ENCODE data around the gene FXR2. TPM values are rescaled to one million over a fixed set of nuclear protein-coding genes. Genes with fewer than 3 reads are reported as not detected.
A peak's percentile ranks its signal among the peaks of the same experiment; 100 is the strongest.

Gene FXR2
- total RNA-seq, 1 experiment from 2014 or later = 35.1 TPM

GRCh38 chr17:7557775-7558543, 56.7 kb downstream of the FXR2 start:
- TF ChIP-seq ZNF281 (CRISPR knock-in tag; IDR thresholded peaks at IDR 0.05) (peak; percentile 80; the same call in 1 of the 2 replicates), SP1 (CRISPR knock-in tag; conservative IDR thresholded peaks at IDR 0.05) (peak; percentile 54; the same call in 1 of the 2 replicates), FOXP4 (CRISPR knock-in tag; IDR thresholded peaks at IDR 0.05) (no peak), ETV6 (CRISPR knock-in tag; IDR thresholded peaks at IDR 0.05) (peak; percentile 66; the same call in 1 of the 2 replicates), MAX (CRISPR knock-in tag; IDR thresholded peaks at IDR 0.05) (peak; percentile 66; the same call in 1 of the 2 replicates), FOXJ3 (CRISPR knock-in tag; IDR thresholded peaks at IDR 0.05; ENCODE audit: borderline replicate concordance) (no peak)
- ATAC-seq = peak; percentile 38
- Mint-ChIP-seq H3K4me1 (peaks cover 60% of the 10 kb centered on the region), H3K9me3 (no peaks in the 10 kb centered on the region), H3K27ac (peak overlapping the region; percentile 92), H3K27me3 (ENCODE audit: low read depth) (no peaks in the 10 kb centered on the region; the same call in 1 of the 2 replicates), H3K4me3 (peak overlapping the region; percentile 57), H3K36me3 (peaks cover 4% of the 10 kb centered on the region; the same call in 1 of the 2 replicates)
- peak; percentile 75 for DNase-seq (ENCODE audit: low spot score)
- ChIA-PET POLR2A (interaction anchor here (0.8 to 1.2 kb wide), 2 partner anchors 14 to 19 kb away, joined by 3 to 4 read pairs; no protein-coding TSS in a partner anchor), CTCF (interaction anchor here (0.6 to 3.3 kb wide), 24 partner anchors 8 to 521 kb away, joined by 3 to 31 read pairs (median 5); partner anchors contain the start of genes CHRNB1, FGF11, FXR2 and PLSCR3)

- CTCF ChIA-PET = interaction anchor here (0.6 to 3.3 kb wide), 24 partner anchors 9 to 522 kb away, joined by 3 to 31 read pairs (median 5); partner anchors contain the start of genes CHRNB1, FGF11, FXR2 and PLSCR3
- Mint-ChIP-seq H3K36me3 (no peaks in the 10 kb centered on the region), H3K9me3 (no peaks in the 10 kb centered on the region), H3K27me3 (ENCODE audit: low read depth) (no peaks in the 10 kb centered on the region; the same call in 1 of the 2 replicates), H3K4me1 (peaks cover 53% of the 10 kb centered on the region), H3K4me3 (peak overlapping the region; percentile 25; the same call in 1 of the 2 replicates), H3K27ac (no peak overlapping the region)
- TF ChIP-seq PRRX2 (CRISPR knock-in tag; IDR thresholded peaks at IDR 0.05) (no peak), PREB (CRISPR knock-in tag; IDR thresholded peaks at IDR 0.05; ENCODE audit: borderline replicate concordance) (no peak), NFE2L1 (CRISPR knock-in tag; IDR thresholded peaks at IDR 0.05) (no peak), JUN (CRISPR knock-in tag; IDR thresholded peaks at IDR 0.05) (no peak), ZNF121 (CRISPR knock-in tag; IDR thresholded peaks at IDR 0.05) (0 out of 2 replicates have a peak, but pooled peaks have one; percentile 63)
- POLR2A ChIA-PET = interaction anchor here (0.8 to 1.2 kb wide), 2 partner anchors 15 to 20 kb away, joined by 3 to 4 read pairs; no protein-coding TSS in a partner anchor
- ATAC-seq (no peak; the same call in 1 of the 2 replicates), DNase-seq (ENCODE audit: low spot score) (no peak)
These were observed 57.4 kb downstream of the FXR2 start for GRCh38 chr17:7557147-7557764.

GRCh38 chr17:7556627-7557026, 58.1 kb downstream of the FXR2 start:
- Mint-ChIP-seq H3K4me1 (peaks cover 53% of the 10 kb centered on the region), H3K4me3 (no peak overlapping the region), H3K9me3 (no peaks in the 10 kb centered on the region), H3K36me3 (no peaks in the 10 kb centered on the region), H3K27ac (0 out of 2 replicates have a peak overlapping the region, but pooled peaks have one; percentile 51), H3K27me3 (ENCODE audit: low read depth) (no peaks in the 10 kb centered on the region; the same call in 1 of the 2 replicates)
- ChIA-PET CTCF (interaction anchor here (0.6 to 3.3 kb wide), 19 partner anchors 9 to 523 kb away, joined by 3 to 31 read pairs (median 5); partner anchors contain the start of genes FXR2, SOX15, TMEM102 and TNFSF12), POLR2A (no interaction called here)
- ATAC-seq = no peak
- DNase-seq (ENCODE audit: low spot score) = no peak
- TF ChIP-seq ZNF138 (CRISPR knock-in tag; conservative IDR thresholded peaks at IDR 0.05) (no peak), ZBTB43 (CRISPR knock-in tag; IDR thresholded peaks at IDR 0.05) (no peak), EMX1 (CRISPR knock-in tag; IDR thresholded peaks at IDR 0.05) (no peak), FOXJ3 (CRISPR knock-in tag; IDR thresholded peaks at IDR 0.05; ENCODE audit: borderline replicate concordance) (no peak), ERG (CRISPR knock-in tag; IDR thresholded peaks at IDR 0.05) (no peak), ATF1 (CRISPR knock-in tag; IDR thresholded peaks at IDR 0.05) (no peak)
